ENCODE measurements around the gene UGCG. TPM values are rescaled to one million over a fixed set of nuclear protein-coding genes. Genes with fewer than 3 reads are reported as not detected.
"Not testable (repeated sequence)": the region's sequence is repeated elsewhere in the genome, so short reads cannot be mapped to it uniquely, and the experiment has no call there.

UGCG gene
- total and polyA plus RNA-seq, 8 donors, result 9.4 to 29.9 (median 13.7) TPM

GRCh38 chr9:111870774-111871498 lies 25.7 kb upstream of the UGCG start:
- no peaks in the 10 kb centered on the region for H3K27me3 ChIP-seq
- H3K9me3 ChIP-seq, result no peaks in the 10 kb centered on the region
- ATAC-seq (no peak), FAIRE-seq (no peak), DNase-seq (no peak)
- intact Hi-C loops (cut with DNase I), result no loop called here
- WGBS, 2 donors, result 89 to 95% methylated on average over 3 of the region's 3 CpGs
- no peak for TF ChIP-seq CTCF (IDR thresholded peaks at IDR 0.05)
- H3K27ac ChIP-seq, result no peak overlapping the region
- H3K4me1 ChIP-seq, result no peaks in the 10 kb centered on the region
- H3K4me3 ChIP-seq, result no peak overlapping the region
- no peaks in the 10 kb centered on the region for H3K36me3 ChIP-seq

- H3K27ac ChIP-seq, result no peak overlapping the region
- DNase-seq (no peak), FAIRE-seq (no peak), ATAC-seq (no peak)
- H3K4me3 ChIP-seq, result no peak overlapping the region
- no peaks in the 10 kb centered on the region for H3K36me3 ChIP-seq
- H3K9me3 ChIP-seq, result no peaks in the 10 kb centered on the region
- H3K4me1 ChIP-seq, result no peaks in the 10 kb centered on the region
- intact Hi-C loops (cut with DNase I), result no loop called here
- H3K27me3 ChIP-seq, result no peaks in the 10 kb centered on the region
- WGBS, 2 donors, result 65 to 73% methylated on average over 6 of the region's 6 CpGs
- TF ChIP-seq CTCF (IDR thresholded peaks at IDR 0.05), result no peak
Measured at GRCh38 chr9:111871499-111871855, 25.1 kb upstream of the UGCG start.

GRCh38 chr9:111872886-111873285 lies 23.7 kb upstream of the UGCG start:
- Histone ChIP-seq H3K4me1 (peaks cover 0 to 5% (median 0%) of the 10 kb centered on the region in 3 donors), H3K9me3 (no peaks in the 10 kb centered on the region), H3K4me3 (no peak overlapping the region), H3K27me3 (no peaks in the 10 kb centered on the region), H3K36me3 (no peaks in the 10 kb centered on the region), H3K27ac (no peak overlapping the region)
- FAIRE-seq (no peak), ATAC-seq (no peak), DNase-seq (no peak)
- intact Hi-C loops (cut with DNase I), result no loop called here
- WGBS, 2 donors, result 54 to 61% methylated on average over 3 of the region's 3 CpGs
- TF ChIP-seq CTCF (IDR thresholded peaks at IDR 0.05), result no peak

- no peak for TF ChIP-seq CTCF (IDR thresholded peaks at IDR 0.05)
- no peak for FAIRE-seq
- ATAC-seq, result no peak
- Histone ChIP-seq H3K36me3 (no peaks in the 10 kb centered on the region), H3K9me3 (no peaks in the 10 kb centered on the region), H3K4me3 (no peak overlapping the region), H3K4me1 (peaks cover 0 to 9% (median 0%) of the 10 kb centered on the region in 3 donors), H3K27ac (no peak overlapping the region), H3K27me3 (no peaks in the 10 kb centered on the region)
- 85 to 95% methylated on average over 6 of the region's 6 CpGs for WGBS, 2 donors
- no peak for DNase-seq
- intact Hi-C loops (cut with DNase I), result no loop called here
Measured at GRCh38 chr9:111873901-111874300, 22.7 kb upstream of the UGCG start.

- DNase-seq, result no peak
- H3K27ac ChIP-seq, result no peak overlapping the region
- H3K4me3 ChIP-seq, result no peak overlapping the region
- H3K9me3 ChIP-seq, result no peaks in the 10 kb centered on the region
- H3K4me1 ChIP-seq, result peaks cover 0 to 14% (median 0%) of the 10 kb centered on the region in 3 donors
- WGBS, 2 donors, result 65 to 91% methylated on average over 2 of the region's 2 CpGs
- no peak for ATAC-seq
- no peak for FAIRE-seq
- intact Hi-C loops (cut with DNase I), result no loop called here
- H3K36me3 ChIP-seq, result no peaks in the 10 kb centered on the region
- no peaks in the 10 kb centered on the region for H3K27me3 ChIP-seq
- no peak for TF ChIP-seq CTCF (IDR thresholded peaks at IDR 0.05)
Measured at GRCh38 chr9:111874500-111874899, 22.1 kb upstream of the UGCG start.

GRCh38 chr9:111875291-111875690 lies 21.3 kb upstream of the UGCG start:
- H3K27me3 ChIP-seq; intact Hi-C loops (cut with DNase I); H3K9me3 ChIP-seq; H3K4me3 ChIP-seq; FAIRE-seq; ATAC-seq; H3K27ac ChIP-seq; H3K36me3 ChIP-seq; DNase-seq: not testable (repeated sequence)
- H3K4me1 ChIP-seq, result peaks cover 0 to 14% (median 0%) of the 10 kb centered on the region in 3 donors
- 61 to 75% methylated on average over 1 of the region's 1 CpG for WGBS, 2 donors

- 89 to 90% methylated on average over 3 of the region's 3 CpGs for WGBS, 2 donors
- H3K27me3 ChIP-seq; H3K36me3 ChIP-seq; H3K4me3 ChIP-seq; H3K27ac ChIP-seq; DNase-seq; FAIRE-seq; intact Hi-C loops (cut with DNase I); H3K9me3 ChIP-seq; ATAC-seq: not testable (repeated sequence)
- H3K4me1 ChIP-seq, result peaks cover 0 to 14% (median 0%) of the 10 kb centered on the region in 3 donors
Measured at GRCh38 chr9:111875691-111876090, 20.9 kb upstream of the UGCG start.
